Progenitor cell of endocrine pancreas (in vitro differentiated cells): Measurements from ENCODE around the gene LRP6. TPM values are rescaled to one million over a fixed set of nuclear protein-coding genes. Genes with fewer than 3 reads are reported as not detected.
"Not testable (repeated sequence)": the region's sequence is repeated elsewhere in the genome, so short reads cannot be mapped to it uniquely, and the experiment has no call there.

ENCODE experiments used
- DNase-seq: peaks from one replicate; pipeline ENCODE4 v3.0.0; 2021; ENCODE audit warnings: low spot score; ENCODE audit not compliant: unreplicated experiment
- H3K27ac Mint-ChIP-seq: 2 replicates; pipeline ENCODE4 v1.8.0; 2021; ENCODE audit warnings: mild to moderate bottlenecking, moderate library complexity, mixed read lengths
- H3K27me3 Mint-ChIP-seq: 2 replicates; pipeline ENCODE4 v1.8.0; 2021; ENCODE audit warnings: mixed read lengths
- H3K36me3 Mint-ChIP-seq: 2 replicates; pipeline ENCODE4 v1.8.0; 2022; ENCODE audit warnings: mixed read lengths; ENCODE audit not compliant: insufficient read depth
- H3K4me1 Mint-ChIP-seq: 2 replicates; pipeline ENCODE4 v1.8.0; 2021; ENCODE audit warnings: low read depth, mixed read lengths
- H3K4me3 Mint-ChIP-seq: 2 replicates; pipeline ENCODE4 v1.8.0; 2021; ENCODE audit warnings: low read depth, mild to moderate bottlenecking, moderate library complexity, mixed read lengths
- H3K9me3 Mint-ChIP-seq: 2 replicates; pipeline ENCODE4 v1.8.0; 2021; ENCODE audit warnings: low read depth, mixed read lengths
- total RNA-seq: library from RNA; stranded (reverse); gene quantifications from 2 replicates; pipeline ENCODE4 v1.2.1, GENCODE V29; 2021
- TF ChIP-seq, protein P1 (sequence below): fragments of 200-600 bp; sonication (generic); IDR thresholded peaks from one replicate; pipeline ENCODE4 v1.5.0; 2021; ENCODE audit warnings: antibody characterized with exemption, mild to moderate bottlenecking; ENCODE audit not compliant: unreplicated experiment

Gene LRP6
- total RNA-seq, 1 donor from 2014 or later = 163 TPM

GRCh38 chr12:12126551-12126950 lies 140.3 kb downstream of the LRP6 start:
- DNase-seq = no peak
- Mint-ChIP-seq H3K27ac (no peak overlapping the region), H3K9me3 (no peaks in the 10 kb centered on the region), H3K4me1 (no peaks in the 10 kb centered on the region), H3K36me3 (peaks cover 45% of the 10 kb centered on the region), H3K4me3 (no peak overlapping the region), H3K27me3 (no peaks in the 10 kb centered on the region)
- TF ChIP-seq, protein P1, sequence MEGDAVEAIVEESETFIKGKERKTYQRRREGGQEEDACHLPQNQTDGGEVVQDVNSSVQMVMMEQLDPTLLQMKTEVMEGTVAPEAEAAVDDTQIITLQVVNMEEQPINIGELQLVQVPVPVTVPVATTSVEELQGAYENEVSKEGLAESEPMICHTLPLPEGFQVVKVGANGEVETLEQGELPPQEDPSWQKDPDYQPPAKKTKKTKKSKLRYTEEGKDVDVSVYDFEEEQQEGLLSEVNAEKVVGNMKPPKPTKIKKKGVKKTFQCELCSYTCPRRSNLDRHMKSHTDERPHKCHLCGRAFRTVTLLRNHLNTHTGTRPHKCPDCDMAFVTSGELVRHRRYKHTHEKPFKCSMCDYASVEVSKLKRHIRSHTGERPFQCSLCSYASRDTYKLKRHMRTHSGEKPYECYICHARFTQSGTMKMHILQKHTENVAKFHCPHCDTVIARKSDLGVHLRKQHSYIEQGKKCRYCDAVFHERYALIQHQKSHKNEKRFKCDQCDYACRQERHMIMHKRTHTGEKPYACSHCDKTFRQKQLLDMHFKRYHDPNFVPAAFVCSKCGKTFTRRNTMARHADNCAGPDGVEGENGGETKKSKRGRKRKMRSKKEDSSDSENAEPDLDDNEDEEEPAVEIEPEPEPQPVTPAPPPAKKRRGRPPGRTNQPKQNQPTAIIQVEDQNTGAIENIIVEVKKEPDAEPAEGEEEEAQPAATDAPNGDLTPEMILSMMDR = no peak

DNA sequence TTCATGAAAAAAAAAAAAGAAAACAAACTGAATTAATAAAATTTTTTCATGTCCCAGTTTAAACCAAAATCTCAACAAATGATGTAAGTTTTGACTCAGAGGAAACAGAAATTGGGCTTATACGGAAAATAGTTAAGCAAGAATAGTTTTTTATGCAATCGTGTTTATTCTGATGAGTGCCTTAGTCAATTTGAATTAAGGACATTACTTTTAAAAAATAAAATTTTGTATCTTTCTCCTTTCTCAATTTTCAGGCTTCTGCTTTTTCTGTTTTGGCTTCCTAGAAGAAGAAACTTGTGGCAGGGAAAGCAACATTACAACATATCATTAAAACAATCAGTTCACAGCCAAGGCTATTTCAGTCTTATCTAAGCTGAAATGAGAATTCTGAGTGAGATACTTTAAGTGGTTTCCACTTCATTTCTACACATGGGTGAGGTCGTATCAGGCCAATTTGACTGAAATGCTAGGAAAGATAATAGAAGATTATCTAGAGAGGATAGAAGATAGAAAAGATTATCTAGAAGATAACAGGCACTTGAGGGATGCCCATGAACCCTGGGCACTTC lies 143.7 kb downstream of the LRP6 start:
- TF ChIP-seq, protein P1 = no peak
- peaks cover 49% of the 10 kb centered on the region for H3K36me3 Mint-ChIP-seq
- no peaks in the 10 kb centered on the region for H3K27me3 Mint-ChIP-seq

DNA sequence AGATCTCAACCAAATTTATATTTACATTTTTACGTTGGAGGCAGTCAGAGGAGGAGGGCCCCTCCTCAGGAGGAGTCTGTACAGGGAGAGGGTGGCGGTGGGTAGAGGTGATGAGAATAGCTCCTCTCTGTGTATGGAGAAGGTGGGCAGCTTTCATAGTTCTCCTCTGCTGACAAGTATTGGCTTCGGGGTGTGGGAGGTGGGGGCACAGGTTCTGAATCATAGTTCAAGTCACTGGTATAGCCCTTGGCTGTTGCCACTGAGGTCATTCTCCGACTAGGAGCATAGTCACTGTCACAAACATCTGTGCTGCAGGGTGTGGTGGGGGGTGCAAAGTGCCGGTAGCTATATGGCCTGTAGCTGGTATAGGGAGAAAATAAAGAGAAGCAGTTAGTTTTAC lies 145.8 kb downstream of the LRP6 start:
- DNase-seq = no peak
- Mint-ChIP-seq H3K36me3 (peaks cover 48% of the 10 kb centered on the region), H3K9me3 (no peaks in the 10 kb centered on the region), H3K4me1 (peaks cover 31% of the 10 kb centered on the region), H3K4me3 (no peak overlapping the region), H3K27ac (no peak overlapping the region), H3K27me3 (no peaks in the 10 kb centered on the region)
- TF ChIP-seq, protein P1 = no peak

More for the DNA sequence above, 143.7 kb downstream of the LRP6 start:
- H3K9me3 Mint-ChIP-seq = no peaks in the 10 kb centered on the region
- no peak for DNase-seq
- no peak overlapping the region for H3K4me3 Mint-ChIP-seq
- peaks cover 16% of the 10 kb centered on the region for H3K4me1 Mint-ChIP-seq
- H3K27ac Mint-ChIP-seq = no peak overlapping the region

- Mint-ChIP-seq H3K4me1 (peaks cover 34% of the 10 kb centered on the region), H3K27ac (no peak overlapping the region), H3K27me3 (no peaks in the 10 kb centered on the region), H3K9me3 (peaks cover 5% of the 10 kb centered on the region), H3K36me3 (peaks cover 60% of the 10 kb centered on the region), H3K4me3 (no peak overlapping the region)
- no peak for DNase-seq
- TF ChIP-seq, protein P1 = no peak
Measured at GRCh38 chr12:12116677-12117076, 150.2 kb downstream of the LRP6 start.

DNA sequence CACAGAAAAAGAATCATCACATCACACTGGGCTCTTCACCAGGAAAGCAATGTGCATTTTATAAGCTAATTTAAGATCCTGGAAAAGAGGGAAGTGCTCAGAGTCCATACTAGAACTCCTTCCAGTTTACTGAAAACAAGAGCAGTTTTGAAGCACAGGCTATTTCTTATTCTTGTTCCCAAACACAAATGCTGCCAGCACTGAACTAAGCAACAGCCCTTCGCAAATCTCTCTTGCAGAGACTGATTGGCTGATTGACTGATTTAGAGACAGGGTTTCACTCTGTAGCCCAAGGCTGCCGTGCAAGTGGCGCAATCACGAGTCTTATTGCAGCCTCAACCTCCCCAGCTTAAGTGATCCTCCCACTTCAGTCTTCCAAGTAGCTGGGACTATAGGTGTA lies 151.3 kb downstream of the LRP6 start:
- TF ChIP-seq, protein P1 = no peak
- Mint-ChIP-seq H3K4me3 (no peak overlapping the region), H3K36me3 (peaks cover 60% of the 10 kb centered on the region)

DNA sequence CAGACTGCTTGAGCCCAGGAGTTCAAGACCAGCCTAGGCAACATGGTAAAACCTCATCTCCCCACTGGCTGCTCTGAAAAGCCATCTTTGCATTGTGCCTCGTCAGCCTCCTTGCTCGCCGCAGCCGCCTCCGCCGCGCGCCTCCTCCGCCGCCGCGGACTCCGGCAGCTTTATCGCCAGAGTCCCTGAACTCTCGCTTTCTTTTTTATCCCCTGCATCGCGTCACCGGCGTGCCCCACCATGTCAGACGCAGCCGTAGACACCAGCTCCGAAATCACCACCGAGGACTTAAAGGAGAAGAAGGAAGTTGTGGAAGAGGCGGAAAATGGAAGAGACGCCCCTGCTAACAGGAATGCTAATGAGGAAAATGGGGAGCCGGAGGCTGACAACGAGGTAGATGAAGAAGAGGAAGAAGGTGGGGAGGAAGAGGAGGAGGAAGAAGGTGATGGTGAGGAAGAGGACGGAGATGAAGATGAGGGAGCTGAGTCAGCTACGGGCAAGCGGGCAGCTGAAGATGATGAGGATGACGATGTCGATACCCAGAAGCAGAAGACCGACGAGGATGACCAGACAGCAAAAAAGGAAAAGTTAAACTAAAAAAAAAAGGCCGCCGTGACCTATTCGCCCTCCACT lies 155.8 kb downstream of the LRP6 start:
- not testable (repeated sequence) for H3K27ac Mint-ChIP-seq, DNase-seq, H3K27me3 Mint-ChIP-seq, H3K4me3 Mint-ChIP-seq
- Mint-ChIP-seq H3K9me3 (peaks cover 26% of the 10 kb centered on the region), H3K36me3 (peaks cover 73% of the 10 kb centered on the region), H3K4me1 (peaks cover 11% of the 10 kb centered on the region)

More for the DNA sequence above, 151.3 kb downstream of the LRP6 start:
- H3K27ac Mint-ChIP-seq = peak overlapping the region; percentile 44
- peaks cover 32% of the 10 kb centered on the region for H3K4me1 Mint-ChIP-seq
- H3K27me3 Mint-ChIP-seq = no peaks in the 10 kb centered on the region
- DNase-seq = no peak
- peaks cover 5% of the 10 kb centered on the region for H3K9me3 Mint-ChIP-seq
